CD14-positive monocyte (primary cell): ENCODE results near the gene TRABD2A. TPM values are rescaled to one million over a fixed set of nuclear protein-coding genes. Genes with fewer than 3 reads are reported as not detected.

Source experiments
- DNase-seq, 3 donors: peaks; one replicate each; pipeline ENCODE4 v3.0.0-alpha.2; 2011 to 2022
- H2AFZ ChIP-seq: 2 replicates; pipeline ENCODE4 v1.6.0; 2012; ENCODE audit warnings: mild to moderate bottlenecking, low read depth, low read length, inconsistent platforms; ENCODE audit not compliant: insufficient read depth, poor library complexity, severe bottlenecking
- H3K27ac ChIP-seq, 2 donors: 1 replicate in 1 of 2; 2 replicates in 1 of 2; pipeline ENCODE4 v1.5.1; 2012 to 2013; ENCODE audit warnings: low read length in 2 of 2, control low read depth in 1 of 2, inconsistent platforms in 1 of 2, low read depth in 1 of 2, mild to moderate bottlenecking in 1 of 2
- H3K27me3 ChIP-seq, 2 donors: one replicate each; pipeline versions ENCODE4 v1.6.0 to v1.6.1; 2011 to 2013; ENCODE audit warnings: low read length in 2 of 2; ENCODE audit not compliant: control insufficient read depth in 2 of 2, insufficient read depth in 2 of 2
- H3K36me3 ChIP-seq, 2 donors: replicated peaks in 1 of 2; 1 replicate in 1 of 2; 2 replicates in 1 of 2; pipeline versions ENCODE4 v1.5.1 to v1.6.1; 2012 to 2013; ENCODE audit warnings: low read length in 2 of 2, control low read depth in 1 of 2, inconsistent platforms in 1 of 2, mild to moderate bottlenecking in 1 of 2; ENCODE audit not compliant: insufficient read depth in 2 of 2, control insufficient read depth in 1 of 2
- H3K4me1 ChIP-seq, 2 donors: 1 replicate in 1 of 2; 2 replicates in 1 of 2; pipeline versions ENCODE4 v1.5.1 to v1.6.1; 2012 to 2013; ENCODE audit warnings: low read length in 2 of 2, control low read depth in 1 of 2, inconsistent platforms in 1 of 2, mild to moderate bottlenecking in 1 of 2, moderate library complexity in 1 of 2; ENCODE audit not compliant: insufficient read depth in 2 of 2, control insufficient read depth in 1 of 2
- H3K4me2 ChIP-seq: replicated peaks from 2 replicates; pipeline ENCODE3; 2012; ENCODE audit warnings: low read length, moderate library complexity, mild to moderate bottlenecking; ENCODE audit not compliant: poor library complexity, severe bottlenecking; ENCODE audit errors: extremely low read depth
- H3K4me3 ChIP-seq, 3 experiments: fragments of 200-600 bp in 1 of 3; sonication (generic) in 1 of 3; replicated peaks in 1 of 3; 1 replicate in 2 of 3; 2 replicates in 1 of 3; pipeline ENCODE4 v1.5.1; 2011 to 2013; ENCODE audit warnings: low read length in 3 of 3, mild to moderate bottlenecking in 3 of 3, control low read depth in 2 of 3, low read depth in 2 of 3, inconsistent platforms in 1 of 3, moderate library complexity in 1 of 3
- H3K79me2 ChIP-seq: 2 replicates; pipeline ENCODE4 v1.6.0; 2012; ENCODE audit warnings: mild to moderate bottlenecking, control low read depth, inconsistent platforms, low read length, moderate library complexity; ENCODE audit not compliant: insufficient read depth
- H3K9ac ChIP-seq: 2 replicates; pipeline ENCODE4 v1.6.0; 2017; ENCODE audit warnings: low read length, mild to moderate bottlenecking; ENCODE audit not compliant: insufficient read depth, poor library complexity, severe bottlenecking
- H3K9me3 ChIP-seq, 2 donors: replicated peaks in 1 of 2; 1 replicate in 1 of 2; 2 replicates in 1 of 2; pipeline versions ENCODE4 v1.5.1 to v1.6.1; 2012 to 2013; ENCODE audit warnings: low read length in 2 of 2, control low read depth in 1 of 2; ENCODE audit not compliant: control insufficient read depth in 1 of 2, insufficient read depth in 1 of 2
- H4K20me1 ChIP-seq: 2 replicates; pipeline ENCODE4 v1.6.0; 2012; ENCODE audit warnings: mild to moderate bottlenecking, low read length, control low read depth, moderate library complexity; ENCODE audit not compliant: insufficient read depth
- H3K27ac Mint-ChIP-seq, 7 donors: one replicate each; pipeline ENCODE4 v1.8.0; 2020; ENCODE audit warnings: mild to moderate bottlenecking in 7 of 7, mixed read lengths in 7 of 7, moderate library complexity in 6 of 7, inconsistent platforms in 2 of 7
- H3K27me3 Mint-ChIP-seq, 3 donors: one replicate each; pipeline ENCODE4 v1.8.0; 2021 to 2022; ENCODE audit warnings: low read depth in 3 of 3, mild to moderate bottlenecking in 3 of 3, mixed read lengths in 3 of 3, moderate library complexity in 3 of 3, inconsistent platforms in 1 of 3
- H3K36me3 Mint-ChIP-seq, 2 donors: one replicate each; pipeline ENCODE4 v1.8.0; 2020; ENCODE audit warnings: mixed read lengths in 2 of 2, inconsistent platforms in 1 of 2, mild to moderate bottlenecking in 1 of 2
- H3K4me1 Mint-ChIP-seq: one replicate; pipeline ENCODE4 v1.8.0; 2020; ENCODE audit warnings: mild to moderate bottlenecking, mixed read lengths
- H3K4me3 Mint-ChIP-seq, 2 donors: one replicate each; pipeline ENCODE4 v1.8.0; 2020; ENCODE audit warnings: mild to moderate bottlenecking in 2 of 2, mixed read lengths in 2 of 2, moderate library complexity in 1 of 2
- H3K9me3 Mint-ChIP-seq, 7 donors: one replicate each; pipeline ENCODE4 v1.8.0; 2020 to 2022; ENCODE audit warnings: mixed read lengths in 7 of 7, mild to moderate bottlenecking in 6 of 7, moderate library complexity in 6 of 7, inconsistent platforms in 2 of 7
- WGBS: methylation state at CpG from one replicate; pipeline ENCODE4 v1.1.5; 2013; ENCODE audit warnings: missing lambda C conversion rate; ENCODE audit not compliant: insufficient coverage; 5-methylcytosine and 5-hydroxymethylcytosine counted together
- intact Hi-C, 2 donors: fragments of 100-400 bp; cut with micrococcal nuclease; formaldehyde crosslinking; loops; one replicate each; pipeline versions ENCODE4 v1.15.0 to v1.15.1; 2023
- polyA plus RNA-seq, 3 donors: library from polyadenylated mRNA; depleted of rRNA in 1 of 3; unstranded in 2 of 3; stranded (reverse) in 1 of 3; fragments of 300-500 nt in 2 of 3; fragments of >200 nt in 1 of 3; fragmentation: Illumina TruSeq in 2 of 3; gene quantifications; 1 replicate in 2 of 3; 2 replicates in 1 of 3; pipeline ENCODE4 v1.2.3, GENCODE V29; 2012 to 2021
- TF ChIP-seq, protein P1 (sequence below): fragments of 200-600 bp; IDR thresholded peaks from one replicate; pipeline ENCODE4 v1.8.0; 2022; ENCODE audit warnings: antibody characterized with exemption, mild to moderate bottlenecking

The TRABD2A gene
- polyA plus RNA-seq, 3 donors, result 0.53 to 0.95 (median 0.79) TPM

DNA sequence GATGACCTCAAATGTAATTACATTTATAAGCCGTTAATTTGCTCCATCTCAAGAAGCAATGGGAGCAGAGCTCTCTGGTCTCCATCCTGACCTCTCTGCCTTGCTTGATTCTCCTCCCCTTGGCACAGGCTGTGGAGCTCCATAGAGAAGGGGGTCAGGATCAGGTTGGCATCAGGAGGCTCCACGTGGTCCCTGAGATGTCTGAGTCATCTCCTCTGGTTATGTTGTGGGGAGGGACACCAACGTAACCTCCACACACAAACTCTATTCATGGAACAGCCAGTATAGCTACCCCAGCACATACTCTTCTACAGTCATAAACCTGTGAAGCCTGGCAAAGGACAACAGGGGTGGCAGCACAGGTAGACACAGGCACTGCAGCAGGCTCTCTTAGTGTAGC, 29.0 kb downstream of the TRABD2A start:
- no CpG with 5 or more reads among the region's 3 CpGs for WGBS
- no peak overlapping the region for H3K4me2 ChIP-seq
- H3K4me1 Mint-ChIP-seq, result peaks cover 20% of the 10 kb centered on the region
- no peak overlapping the region for H3K27ac ChIP-seq
- H3K4me1 ChIP-seq, result peaks cover 18 to 19% of the 10 kb centered on the region in 2 donors
- H3K36me3 ChIP-seq, result no peaks in the 10 kb centered on the region
- H3K36me3 Mint-ChIP-seq, result peaks cover 4 to 7% of the 10 kb centered on the region in 2 donors
- H3K27me3 Mint-ChIP-seq, result peaks cover 2 to 9% (median 3%) of the 10 kb centered on the region in 3 donors
- no peaks in the 10 kb centered on the region for H4K20me1 ChIP-seq
- H3K4me3 ChIP-seq, result no peak overlapping the region
- no peak overlapping the region for H2AFZ ChIP-seq
- peaks cover 19 to 32% (median 22%) of the 10 kb centered on the region in 7 donors for H3K9me3 Mint-ChIP-seq
- no peaks in the 10 kb centered on the region for H3K79me2 ChIP-seq
- intact Hi-C loops, result no loop called here
- H3K27ac Mint-ChIP-seq, result peak overlapping the region in 3 of 7 donors; percentile 2 to 38 (median 32)
- no peak overlapping the region for H3K4me3 Mint-ChIP-seq
- TF ChIP-seq, protein P1, sequence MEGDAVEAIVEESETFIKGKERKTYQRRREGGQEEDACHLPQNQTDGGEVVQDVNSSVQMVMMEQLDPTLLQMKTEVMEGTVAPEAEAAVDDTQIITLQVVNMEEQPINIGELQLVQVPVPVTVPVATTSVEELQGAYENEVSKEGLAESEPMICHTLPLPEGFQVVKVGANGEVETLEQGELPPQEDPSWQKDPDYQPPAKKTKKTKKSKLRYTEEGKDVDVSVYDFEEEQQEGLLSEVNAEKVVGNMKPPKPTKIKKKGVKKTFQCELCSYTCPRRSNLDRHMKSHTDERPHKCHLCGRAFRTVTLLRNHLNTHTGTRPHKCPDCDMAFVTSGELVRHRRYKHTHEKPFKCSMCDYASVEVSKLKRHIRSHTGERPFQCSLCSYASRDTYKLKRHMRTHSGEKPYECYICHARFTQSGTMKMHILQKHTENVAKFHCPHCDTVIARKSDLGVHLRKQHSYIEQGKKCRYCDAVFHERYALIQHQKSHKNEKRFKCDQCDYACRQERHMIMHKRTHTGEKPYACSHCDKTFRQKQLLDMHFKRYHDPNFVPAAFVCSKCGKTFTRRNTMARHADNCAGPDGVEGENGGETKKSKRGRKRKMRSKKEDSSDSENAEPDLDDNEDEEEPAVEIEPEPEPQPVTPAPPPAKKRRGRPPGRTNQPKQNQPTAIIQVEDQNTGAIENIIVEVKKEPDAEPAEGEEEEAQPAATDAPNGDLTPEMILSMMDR, result no peak
- H3K9me3 ChIP-seq, result peaks cover 19 to 21% of the 10 kb centered on the region in 2 donors
- no peak for DNase-seq
- no peaks in the 10 kb centered on the region for H3K27me3 ChIP-seq
- H3K9ac ChIP-seq, result no peak overlapping the region

DNA sequence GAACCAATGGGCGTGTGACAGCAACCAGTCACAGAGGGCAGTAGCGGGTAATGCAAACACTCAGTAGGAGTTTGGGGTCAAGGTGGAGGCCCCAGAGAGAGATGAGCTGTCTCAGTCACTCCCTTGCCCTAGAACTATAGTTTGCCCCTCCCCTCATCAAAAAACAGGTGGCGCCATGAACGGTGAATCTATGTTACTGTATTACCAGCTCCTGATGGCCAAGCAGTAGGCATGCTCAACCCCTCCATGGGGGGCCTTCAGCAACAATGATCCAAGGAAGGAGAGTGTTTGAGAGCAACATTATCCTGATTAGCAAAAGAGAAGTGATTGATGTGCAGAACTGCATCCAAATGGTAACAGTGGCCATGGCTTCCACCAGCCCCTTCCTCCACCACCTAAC, 30.4 kb downstream of the TRABD2A start:
- Histone ChIP-seq H3K36me3 (no peaks in the 10 kb centered on the region), H3K79me2 (no peaks in the 10 kb centered on the region), H3K27me3 (no peaks in the 10 kb centered on the region), H2AFZ (no peak overlapping the region), H3K4me2 (no peak overlapping the region), H3K27ac (no peak overlapping the region), H3K9me3 (peaks cover 19 to 21% of the 10 kb centered on the region in 2 donors), H4K20me1 (no peaks in the 10 kb centered on the region), H3K4me1 (peaks cover 23 to 25% of the 10 kb centered on the region in 2 donors), H3K4me3 (no peak overlapping the region), H3K9ac (no peak overlapping the region)
- no peak for DNase-seq
- no peak overlapping the region for H3K4me3 Mint-ChIP-seq
- H3K36me3 Mint-ChIP-seq, result peaks cover 4 to 7% of the 10 kb centered on the region in 2 donors
- H3K27me3 Mint-ChIP-seq, result peaks cover 2 to 9% (median 3%) of the 10 kb centered on the region in 3 donors
- TF ChIP-seq, protein P1, result no peak
- WGBS, result no CpG with 5 or more reads among the region's 4 CpGs
- intact Hi-C loops, result no loop called here
- H3K27ac Mint-ChIP-seq, result no peak overlapping the region
- H3K4me1 Mint-ChIP-seq, result peaks cover 27% of the 10 kb centered on the region
- peaks cover 19 to 32% (median 22%) of the 10 kb centered on the region in 7 donors for H3K9me3 Mint-ChIP-seq
